GM06990 (cell line): ENCODE measurements around the gene HDGFL3.

Experiments used
- DNase-seq: peaks from one replicate; pipeline ENCODE4 v3.0.0-alpha.2; 2011; ENCODE audit not compliant: insufficient read length; ENCODE audit errors: extremely low read depth
- H3K27me3 ChIP-seq: replicated peaks from 2 replicates; pipeline ENCODE4 v1.6.0; 2011; ENCODE audit warnings: low read length; ENCODE audit not compliant: control insufficient read depth, insufficient read depth
- H3K36me3 ChIP-seq: 2 replicates; pipeline ENCODE4 v1.5.1; 2011; ENCODE audit warnings: low read length; ENCODE audit not compliant: control insufficient read depth, insufficient read depth
- H3K4me3 ChIP-seq: replicated peaks from 2 replicates; pipeline ENCODE4 v1.5.1; 2011; ENCODE audit warnings: low read depth, mild to moderate bottlenecking, control low read depth, low read length
- TF ChIP-seq, protein P1 (sequence below): IDR thresholded peaks from 2 replicates; pipeline ENCODE4 v1.5.1; 2011; ENCODE audit warnings: low read length, control low read depth, mild to moderate bottlenecking, inconsistent platforms; ENCODE audit not compliant: insufficient read depth, poor library complexity, severe bottlenecking

Gene HDGFL3

DNA sequence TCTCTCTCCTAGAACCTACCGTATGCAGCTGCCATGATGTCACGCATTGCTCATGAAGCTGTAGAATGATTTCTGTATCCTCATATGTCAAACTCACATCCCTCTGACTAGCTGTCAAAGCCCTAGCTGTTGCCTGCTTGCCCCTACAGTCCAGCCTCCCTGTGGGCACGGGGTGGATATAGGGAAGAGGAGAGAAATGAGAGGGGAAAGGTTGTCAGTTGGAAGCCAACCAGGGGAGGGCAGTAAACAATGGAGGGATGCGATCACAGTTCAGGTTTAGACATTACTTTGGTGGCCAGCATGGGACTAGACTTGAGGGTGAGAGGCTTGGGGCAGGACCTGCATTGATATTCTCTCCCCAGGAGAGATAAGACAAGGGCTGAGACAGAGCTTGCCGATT lies 1.7 kb upstream of the HDGFL3 start:
- no peak for DNase-seq

DNA sequence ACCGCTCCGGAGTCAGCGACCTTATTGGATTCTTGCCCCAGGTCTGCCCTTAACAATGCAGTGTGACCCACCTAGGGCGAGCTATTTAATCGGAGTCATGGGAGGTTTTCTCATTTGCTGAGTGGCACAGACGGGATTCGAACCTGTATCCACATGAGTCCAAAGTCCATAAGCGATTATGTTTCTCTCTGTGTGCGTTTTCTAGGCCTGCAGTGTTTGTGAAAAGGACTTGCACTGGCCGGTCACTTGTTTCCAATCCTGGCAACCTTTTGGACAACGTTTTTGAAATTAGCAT lies 691 bp upstream of the HDGFL3 start:
- no peak for DNase-seq
- Histone ChIP-seq H3K27me3 (no peaks in the 10 kb centered on the region), H3K36me3 (no peaks in the 10 kb centered on the region), H3K4me3 (peak overlapping the region; percentile 70)
- TF ChIP-seq, protein P1, sequence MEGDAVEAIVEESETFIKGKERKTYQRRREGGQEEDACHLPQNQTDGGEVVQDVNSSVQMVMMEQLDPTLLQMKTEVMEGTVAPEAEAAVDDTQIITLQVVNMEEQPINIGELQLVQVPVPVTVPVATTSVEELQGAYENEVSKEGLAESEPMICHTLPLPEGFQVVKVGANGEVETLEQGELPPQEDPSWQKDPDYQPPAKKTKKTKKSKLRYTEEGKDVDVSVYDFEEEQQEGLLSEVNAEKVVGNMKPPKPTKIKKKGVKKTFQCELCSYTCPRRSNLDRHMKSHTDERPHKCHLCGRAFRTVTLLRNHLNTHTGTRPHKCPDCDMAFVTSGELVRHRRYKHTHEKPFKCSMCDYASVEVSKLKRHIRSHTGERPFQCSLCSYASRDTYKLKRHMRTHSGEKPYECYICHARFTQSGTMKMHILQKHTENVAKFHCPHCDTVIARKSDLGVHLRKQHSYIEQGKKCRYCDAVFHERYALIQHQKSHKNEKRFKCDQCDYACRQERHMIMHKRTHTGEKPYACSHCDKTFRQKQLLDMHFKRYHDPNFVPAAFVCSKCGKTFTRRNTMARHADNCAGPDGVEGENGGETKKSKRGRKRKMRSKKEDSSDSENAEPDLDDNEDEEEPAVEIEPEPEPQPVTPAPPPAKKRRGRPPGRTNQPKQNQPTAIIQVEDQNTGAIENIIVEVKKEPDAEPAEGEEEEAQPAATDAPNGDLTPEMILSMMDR = no peak

More for the DNA sequence above, 1.7 kb upstream of the HDGFL3 start:
- TF ChIP-seq, protein P1 = peak; percentile 7
- Histone ChIP-seq H3K4me3 (no peak overlapping the region), H3K27me3 (no peaks in the 10 kb centered on the region), H3K36me3 (no peaks in the 10 kb centered on the region)

DNA sequence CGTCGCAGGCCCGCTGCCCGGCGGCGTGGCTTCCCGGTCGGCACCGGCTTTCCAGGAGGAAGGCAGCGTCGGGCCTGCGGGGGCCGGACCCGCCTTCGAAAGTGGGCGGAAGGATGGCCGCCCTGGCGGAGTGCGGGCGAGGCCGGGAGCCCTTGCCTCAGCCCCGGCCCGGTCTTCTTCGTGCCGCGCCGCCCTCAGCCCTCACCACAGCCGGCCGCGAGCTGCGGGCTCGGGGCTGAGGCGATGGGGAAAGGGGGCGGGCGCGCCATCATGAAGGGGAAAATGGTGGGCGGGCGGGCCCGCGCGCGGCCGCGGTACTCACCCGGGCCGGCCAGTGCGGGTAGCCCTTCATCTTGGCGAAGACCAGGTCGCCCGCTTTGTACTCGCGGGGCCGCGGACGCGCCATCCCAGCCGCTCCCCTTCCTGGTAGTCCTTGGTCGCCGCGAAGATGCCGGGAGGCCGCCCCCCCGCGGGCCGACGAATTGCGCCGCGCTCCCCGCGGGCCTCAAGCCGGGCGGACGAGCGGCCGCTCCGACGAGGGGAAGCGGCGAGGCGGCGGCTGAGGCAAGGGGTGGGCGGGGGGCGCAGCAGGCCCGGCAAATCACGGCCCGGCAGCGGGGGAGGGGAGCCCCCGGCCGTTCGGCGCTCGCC lies 489 bp downstream of the HDGFL3 start:
- DNase-seq = peak; percentile 57

DNA sequence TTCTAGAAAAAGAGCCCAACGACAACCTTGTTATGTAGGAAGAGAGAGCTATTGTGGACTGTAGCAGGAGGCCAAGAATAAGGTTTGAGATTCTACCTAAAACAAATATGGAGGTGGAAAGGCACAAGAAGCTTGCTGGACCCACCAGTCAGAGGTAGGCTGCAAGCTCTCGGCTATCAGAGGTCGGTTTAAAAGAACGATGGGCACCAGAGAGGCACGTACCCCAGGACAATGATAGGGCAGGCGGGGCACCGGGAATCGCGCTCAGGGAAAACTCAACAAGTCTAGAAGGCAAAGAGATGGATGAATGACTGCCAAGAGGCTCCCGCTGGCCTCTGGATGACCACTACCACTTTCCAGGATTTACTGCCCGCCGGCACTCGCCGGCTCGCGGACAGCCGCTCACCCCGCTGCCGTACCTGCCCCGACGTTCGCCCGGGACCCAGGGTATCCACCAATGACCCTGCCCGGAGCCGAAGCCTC lies 1.1 kb downstream of the HDGFL3 start:
- Histone ChIP-seq H3K27me3 (no peaks in the 10 kb centered on the region), H3K36me3 (no peaks in the 10 kb centered on the region), H3K4me3 (peak overlapping the region; percentile 70)
- no peak for DNase-seq
- TF ChIP-seq, protein P1 = no peak

More for the DNA sequence above, 489 bp downstream of the HDGFL3 start:
- H3K36me3 ChIP-seq = no peaks in the 10 kb centered on the region
- TF ChIP-seq, protein P1 = no peak
- no peaks in the 10 kb centered on the region for H3K27me3 ChIP-seq
- peak overlapping the region; percentile 70 for H3K4me3 ChIP-seq

DNA sequence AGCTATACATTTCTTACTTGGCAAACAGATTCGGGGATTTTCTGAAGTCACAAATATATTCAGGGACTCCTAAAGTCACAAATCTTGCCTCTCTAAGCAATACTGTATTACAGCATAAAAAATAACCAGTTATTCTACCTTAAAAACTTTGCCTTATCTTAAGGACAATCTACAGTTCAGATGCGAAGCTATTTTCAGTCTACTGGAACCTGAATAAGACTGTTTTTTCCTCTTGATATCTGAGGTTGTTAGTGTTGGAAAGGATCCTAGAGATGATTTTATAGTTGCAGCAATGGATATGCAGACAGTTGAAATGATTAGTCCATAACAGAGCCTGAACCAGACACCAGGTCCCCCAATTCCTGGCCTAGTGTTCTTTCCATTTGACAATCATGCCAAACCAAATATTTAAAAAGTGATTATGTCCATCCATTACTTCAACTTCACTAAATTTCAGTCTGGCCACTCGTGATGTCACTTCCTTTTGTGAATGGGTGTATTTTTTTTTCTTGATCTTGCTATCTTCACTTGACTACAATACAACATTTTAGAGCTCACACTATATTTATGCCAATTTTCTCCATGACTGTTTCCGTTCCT lies 1.8 kb downstream of the HDGFL3 start:
- no peak for DNase-seq
- H3K36me3 ChIP-seq = no peaks in the 10 kb centered on the region
- TF ChIP-seq, protein P1 = no peak
- no peaks in the 10 kb centered on the region for H3K27me3 ChIP-seq
- peak overlapping the region; percentile 70 for H3K4me3 ChIP-seq

DNA sequence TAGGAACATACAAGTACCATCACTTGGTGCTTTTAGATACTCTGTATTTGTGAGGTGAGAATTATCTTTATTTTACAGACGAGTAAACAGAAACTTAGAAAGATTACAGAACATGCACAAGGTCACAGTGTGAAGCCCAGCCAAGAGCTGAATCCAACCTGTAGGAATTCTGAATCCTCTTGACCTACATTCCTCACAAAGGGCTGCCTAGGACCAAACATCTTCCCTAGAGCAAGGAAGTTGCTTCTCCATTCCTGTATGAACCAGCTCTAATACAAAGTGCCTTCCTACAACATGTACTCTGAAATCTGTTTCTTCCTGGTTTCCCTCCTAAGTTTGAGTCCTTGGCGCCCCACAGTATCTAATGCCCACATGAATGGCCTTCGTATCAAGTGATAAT lies 2.9 kb downstream of the HDGFL3 start:
- Histone ChIP-seq H3K4me3 (peak overlapping the region; percentile 70), H3K36me3 (no peaks in the 10 kb centered on the region), H3K27me3 (no peaks in the 10 kb centered on the region)
- TF ChIP-seq, protein P1 = no peak
- DNase-seq = no peak
